Karpas-422 (cell line): ENCODE results near the gene TDRD6. TPM values are rescaled to one million over a fixed set of nuclear protein-coding genes. Genes with fewer than 3 reads are reported as not detected.

Experiments
- total RNA-seq: library from RNA; depleted of rRNA; stranded (reverse); fragments of >200 nt; shearing (Covaris generic); gene quantifications from 2 replicates; pipeline ENCODE4 v1.2.3, GENCODE V29; 2014; ENCODE audit warnings: low replicate concordance; rRNA removed

Gene TDRD6
- total RNA-seq, 1 experiment from 2014 or later = 3.5 TPM

Other genes starting within 250 kb of the TDRD6 start
- gene RCAN2, start 196.4 kb upstream of the TDRD6 start, total RNA-seq = 2.3 and 4.7 TPM in 2 replicates
- gene CYP39A1, start 35.1 kb upstream of the TDRD6 start, total RNA-seq = 8.2 and 15.4 TPM in 2 replicates
- 167 and 178 TPM in 2 replicates for gene SLC25A27, start 34.9 kb upstream of the TDRD6 start, total RNA-seq
- not detected in 2 replicates for gene PLA2G7, start 47.5 kb downstream of the TDRD6 start, total RNA-seq
- gene ANKRD66, start 59.0 kb downstream of the TDRD6 start, total RNA-seq = not detected in 2 replicates
- not detected in 2 replicates for gene MEP1A, start 105.5 kb downstream of the TDRD6 start, total RNA-seq
- gene ADGRF5, start 234.1 kb downstream of the TDRD6 start, total RNA-seq = not detected in 2 replicates